Renal cortex interstitium (tissue), 11 donors: ENCODE measurements around the gene PTGFR. TPM values are rescaled to one million over a fixed set of nuclear protein-coding genes. Genes with fewer than 3 reads are reported as not detected.

Source experiments
- DNase-seq, 11 donors: peaks; one replicate each; pipeline ENCODE4 v3.0.0-alpha.2; 2013; ENCODE audit warnings: low read depth in 9 of 11, low spot score in 4 of 11; ENCODE audit errors: extremely low read depth in 1 of 11
- polyA plus RNA-seq, 3 donors: library from polyadenylated mRNA; unstranded; fragments of 120-200 nt; gene quantifications; one replicate each; pipeline ENCODE4 v1.2.1, GENCODE V29; 2013; ENCODE audit not compliant: insufficient read length in 3 of 3

PTGFR gene
- polyA plus RNA-seq, 3 donors = 0.19 to 0.44 (median 0.33) TPM

DNA sequence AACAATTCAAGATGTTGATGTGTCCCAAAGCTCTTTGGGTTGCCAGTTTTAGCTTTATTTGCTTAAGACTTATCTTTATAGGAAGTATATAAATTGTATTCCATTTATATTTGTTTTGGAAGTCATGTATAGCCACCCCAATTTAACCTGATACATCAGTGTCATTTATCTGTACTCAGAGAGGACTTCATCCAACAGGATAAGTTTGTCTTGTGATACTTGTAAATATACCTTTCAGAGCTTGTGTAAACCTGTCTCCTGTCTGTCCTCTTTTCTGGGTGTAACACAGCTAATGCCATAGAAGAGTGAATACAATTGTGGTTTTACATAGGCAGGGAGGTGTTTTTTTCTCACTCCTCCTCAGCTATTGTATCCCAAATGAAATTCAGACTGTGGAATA, 10.4 kb downstream of the PTGFR start:
- no peak for DNase-seq

DNA sequence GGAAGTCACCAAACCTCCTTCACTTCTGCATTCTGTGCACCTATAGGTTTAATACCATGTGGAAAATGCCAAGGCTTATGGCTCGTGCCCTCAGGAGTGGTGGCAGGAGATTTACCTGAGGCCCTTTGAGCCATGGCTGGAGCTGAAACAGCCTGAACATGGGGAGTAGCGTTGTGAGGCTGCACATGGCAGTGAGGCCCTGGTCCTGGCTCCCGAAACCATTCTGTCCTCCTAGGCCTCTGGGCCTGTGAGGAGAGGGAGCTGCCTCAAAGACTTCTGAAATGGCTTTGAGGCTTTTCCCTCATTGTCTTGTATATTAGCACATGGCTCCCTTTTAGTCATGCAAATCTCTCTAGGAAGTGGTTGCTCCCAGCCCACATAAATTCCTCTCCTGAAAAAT, 20.6 kb downstream of the PTGFR start:
- DNase-seq = no peak

DNA sequence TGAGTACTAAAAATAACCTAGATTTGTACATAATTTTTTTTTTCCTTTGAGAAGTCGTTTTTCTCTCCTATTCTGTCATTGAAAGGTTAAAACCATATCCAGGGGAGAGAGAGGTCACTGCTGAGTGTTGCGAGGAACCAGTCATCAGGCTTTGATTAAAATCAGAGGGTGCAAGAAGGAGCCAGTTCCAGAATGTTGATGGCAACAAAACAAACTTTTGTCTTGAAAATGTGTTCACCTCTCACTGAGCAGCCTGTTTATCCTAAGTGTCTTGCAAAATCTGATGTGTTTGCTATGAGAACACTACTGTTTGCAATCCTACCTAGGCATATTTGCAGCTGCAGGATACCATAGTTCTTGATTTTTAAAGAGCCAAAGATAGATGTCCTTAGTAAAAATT, 25.9 kb downstream of the PTGFR start:
- DNase-seq = no peak

DNA sequence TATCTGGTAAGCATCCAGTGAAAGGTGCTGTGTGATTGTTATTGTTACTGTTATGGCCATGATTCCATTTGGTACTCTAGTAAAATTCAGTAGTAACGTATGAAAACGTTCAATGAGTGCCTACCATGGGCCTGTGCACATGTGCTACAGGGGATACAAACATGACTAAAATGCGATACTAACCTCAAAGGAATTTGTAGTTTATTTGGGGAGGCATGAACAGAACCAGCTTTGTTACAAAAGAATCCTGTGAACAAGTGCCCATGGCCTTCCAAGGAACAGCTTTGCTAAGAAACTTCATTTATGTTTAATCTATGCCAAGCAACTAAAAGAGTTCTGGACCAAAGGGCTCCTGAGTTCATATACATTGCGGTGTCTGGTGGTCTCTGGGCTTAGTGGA, 28.7 kb downstream of the PTGFR start:
- no peak for DNase-seq

DNA sequence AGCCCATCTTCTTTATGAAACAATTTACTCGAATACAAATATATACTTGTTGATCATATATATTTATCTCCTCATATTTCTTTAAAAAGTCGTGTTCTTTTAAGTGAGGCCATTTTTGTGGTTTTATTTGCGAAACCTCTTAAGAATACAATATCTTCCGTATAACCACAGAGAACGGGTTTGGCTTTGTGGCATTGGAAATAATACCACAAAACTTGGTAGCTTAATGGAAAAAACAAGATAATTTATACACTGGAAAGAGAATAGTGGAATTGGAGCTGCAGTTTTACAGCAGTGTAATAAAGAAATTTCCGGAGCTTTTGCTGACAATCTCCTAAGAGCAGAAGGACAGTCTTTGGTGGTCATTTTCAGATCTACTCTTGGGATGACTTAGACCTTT, 29.4 kb downstream of the PTGFR start:
- no peak for DNase-seq

DNA sequence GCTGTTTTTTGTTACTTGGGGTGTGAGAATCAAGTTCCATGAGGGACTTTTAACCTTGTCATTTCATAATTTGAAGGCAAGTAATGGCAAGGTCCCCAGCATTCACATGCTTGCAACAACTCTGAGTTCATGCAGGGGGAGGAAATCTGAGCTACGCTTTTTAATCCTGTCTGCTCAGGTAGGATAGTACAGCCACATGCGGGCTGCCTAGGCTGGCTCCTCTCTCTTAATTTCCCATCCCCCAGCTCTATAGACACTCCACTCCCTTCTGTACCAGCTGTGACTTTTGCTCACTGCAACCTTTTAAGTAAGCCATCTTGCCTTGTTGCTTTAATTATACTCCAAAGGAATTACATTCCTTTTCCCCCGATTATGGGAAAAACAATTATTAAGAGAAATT, 30.1 kb downstream of the PTGFR start:
- DNase-seq = no peak

DNA sequence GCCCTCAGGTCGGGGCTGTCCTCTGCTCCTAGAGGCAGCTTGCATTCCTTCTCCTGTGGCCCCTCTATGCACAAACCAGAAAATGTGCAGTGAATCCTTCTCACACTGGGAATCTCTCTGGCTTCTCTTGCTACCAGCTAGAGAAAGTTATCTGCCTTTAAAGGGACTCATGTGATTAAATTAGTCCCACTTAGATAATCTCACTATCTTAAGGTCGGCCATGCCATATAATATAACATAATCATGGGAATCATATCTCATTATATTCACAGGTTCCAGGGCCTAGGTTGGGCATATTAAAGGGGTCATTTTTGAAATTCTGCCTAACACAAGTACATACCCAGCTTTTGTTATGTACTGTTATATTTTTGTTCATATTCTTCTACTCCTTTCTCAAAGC, 31.4 kb downstream of the PTGFR start:
- no peak for DNase-seq

DNA sequence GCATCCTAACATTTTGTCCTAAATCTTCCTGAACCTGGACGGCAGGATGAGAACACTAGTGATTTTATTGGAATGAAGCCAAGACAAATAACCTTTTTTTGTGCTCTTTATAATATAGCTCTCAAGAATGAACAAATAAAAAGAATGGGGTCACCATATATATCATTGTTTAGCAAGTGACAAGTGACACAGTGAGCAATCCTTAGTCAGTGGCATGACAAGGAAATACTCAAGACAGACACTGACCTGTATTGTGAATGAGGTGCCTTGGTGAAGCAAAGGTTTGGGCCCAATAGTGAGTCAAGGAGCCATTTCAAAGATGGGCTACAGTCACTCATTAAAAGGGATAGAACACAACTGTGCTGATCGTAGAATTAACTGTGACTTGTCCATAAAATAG, 35.7 kb downstream of the PTGFR start:
- DNase-seq = no peak

DNA sequence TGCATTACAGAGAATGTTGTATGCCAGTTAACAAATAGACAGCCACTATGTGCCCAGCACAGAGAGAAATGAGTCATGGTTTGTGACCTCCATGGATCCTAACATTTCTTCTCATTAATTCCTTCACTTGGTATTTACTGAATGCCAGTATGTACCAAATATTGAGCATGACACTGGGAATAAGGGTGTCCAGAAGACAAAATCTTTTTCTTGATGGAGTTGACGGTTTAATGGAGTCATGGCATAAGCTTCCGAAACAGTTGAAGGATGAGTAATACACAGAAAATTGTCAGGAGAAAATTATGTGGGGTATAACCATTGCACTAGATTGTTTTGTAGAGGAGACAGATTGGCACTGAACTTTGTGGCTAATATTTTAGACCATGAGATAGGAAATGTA, 36.9 kb downstream of the PTGFR start:
- no peak for DNase-seq

DNA sequence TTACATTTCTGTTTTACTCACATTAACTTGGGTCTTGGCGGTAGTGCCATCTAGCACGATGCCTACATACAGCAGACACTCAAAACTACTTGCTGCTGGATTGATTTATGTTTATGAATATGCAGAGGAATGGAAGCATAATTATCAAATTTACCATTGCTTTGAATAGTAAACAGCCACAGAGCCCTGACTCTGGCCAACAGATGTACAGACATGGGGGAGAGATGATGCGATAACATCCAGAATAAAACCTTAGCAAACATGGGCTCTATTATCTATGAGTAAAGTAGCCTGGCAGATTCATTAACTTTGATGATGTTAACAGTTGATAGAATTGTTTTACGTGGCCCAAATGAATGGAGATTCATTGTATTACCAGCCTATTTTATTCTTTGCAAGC, 42.8 kb downstream of the PTGFR start:
- no peak for DNase-seq

DNA sequence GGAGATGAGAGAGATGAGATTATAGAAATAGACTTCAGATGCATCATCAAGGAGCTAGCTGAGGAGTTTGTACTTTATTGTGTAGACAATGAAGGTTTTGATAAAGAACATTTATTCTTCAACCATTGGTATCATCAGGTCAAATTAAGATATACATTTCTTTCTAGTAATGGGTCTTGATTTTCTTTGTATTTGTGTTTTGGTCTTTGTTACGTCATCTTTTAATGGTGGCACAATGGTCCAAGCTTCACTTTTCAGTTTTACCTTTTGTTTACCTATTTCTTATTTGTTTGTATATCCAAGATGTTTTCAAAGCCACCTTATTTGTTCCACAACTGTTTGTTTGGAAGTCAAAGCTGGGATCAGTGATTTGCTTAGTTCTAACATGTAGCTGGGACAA, 44.5 kb downstream of the PTGFR start:
- no peak for DNase-seq

DNA sequence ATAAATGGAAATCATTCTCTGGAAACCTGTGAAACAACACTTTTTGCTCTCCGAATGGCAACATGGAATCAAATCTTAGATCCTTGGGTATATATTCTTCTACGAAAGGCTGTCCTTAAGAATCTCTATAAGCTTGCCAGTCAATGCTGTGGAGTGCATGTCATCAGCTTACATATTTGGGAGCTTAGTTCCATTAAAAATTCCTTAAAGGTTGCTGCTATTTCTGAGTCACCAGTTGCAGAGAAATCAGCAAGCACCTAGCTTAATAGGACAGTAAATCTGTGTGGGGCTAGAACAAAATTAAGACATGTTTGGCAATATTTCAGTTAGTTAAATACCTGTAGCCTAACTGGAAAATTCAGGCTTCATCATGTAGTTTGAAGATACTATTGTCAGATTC, 45.7 kb downstream of the PTGFR start:
- no peak for DNase-seq

DNA sequence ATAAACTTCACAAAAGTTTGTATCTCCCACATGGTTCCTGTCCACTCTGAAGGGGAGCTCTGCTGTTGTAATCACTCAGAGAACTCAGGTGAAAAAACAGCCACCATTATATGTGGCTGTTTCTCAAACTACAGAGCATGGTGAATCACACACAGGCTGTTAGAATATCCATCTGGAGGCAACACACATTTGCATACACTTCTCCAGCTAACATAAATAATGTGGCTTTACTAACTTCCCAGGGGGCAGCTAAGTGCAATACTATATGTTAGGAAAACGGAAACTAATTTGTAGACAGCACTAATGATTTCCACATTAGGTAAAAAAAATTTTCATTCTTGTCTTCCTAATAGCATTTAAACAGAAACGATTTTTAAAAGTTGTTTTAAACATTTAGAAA, 49.3 kb downstream of the PTGFR start:
- no peak for DNase-seq

DNA sequence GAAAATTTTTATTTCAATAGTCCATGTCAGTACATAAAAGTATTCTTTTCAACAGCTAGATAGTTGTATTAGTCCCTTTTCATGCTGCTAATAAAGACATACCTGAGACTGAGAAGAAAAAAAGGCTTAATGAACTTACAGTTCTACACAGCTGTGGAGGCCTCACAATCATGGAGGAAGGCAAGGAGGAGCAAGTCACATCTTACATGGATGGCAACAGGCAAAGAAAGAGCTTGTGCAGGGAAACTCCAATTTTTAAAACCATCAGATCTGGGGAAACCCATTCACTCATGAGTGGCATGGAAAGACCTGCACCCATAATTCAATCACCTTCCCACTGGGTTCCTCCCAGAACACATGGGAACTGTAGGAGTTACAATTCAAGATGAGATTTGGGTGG, 50.7 kb downstream of the PTGFR start:
- no peak for DNase-seq

DNA sequence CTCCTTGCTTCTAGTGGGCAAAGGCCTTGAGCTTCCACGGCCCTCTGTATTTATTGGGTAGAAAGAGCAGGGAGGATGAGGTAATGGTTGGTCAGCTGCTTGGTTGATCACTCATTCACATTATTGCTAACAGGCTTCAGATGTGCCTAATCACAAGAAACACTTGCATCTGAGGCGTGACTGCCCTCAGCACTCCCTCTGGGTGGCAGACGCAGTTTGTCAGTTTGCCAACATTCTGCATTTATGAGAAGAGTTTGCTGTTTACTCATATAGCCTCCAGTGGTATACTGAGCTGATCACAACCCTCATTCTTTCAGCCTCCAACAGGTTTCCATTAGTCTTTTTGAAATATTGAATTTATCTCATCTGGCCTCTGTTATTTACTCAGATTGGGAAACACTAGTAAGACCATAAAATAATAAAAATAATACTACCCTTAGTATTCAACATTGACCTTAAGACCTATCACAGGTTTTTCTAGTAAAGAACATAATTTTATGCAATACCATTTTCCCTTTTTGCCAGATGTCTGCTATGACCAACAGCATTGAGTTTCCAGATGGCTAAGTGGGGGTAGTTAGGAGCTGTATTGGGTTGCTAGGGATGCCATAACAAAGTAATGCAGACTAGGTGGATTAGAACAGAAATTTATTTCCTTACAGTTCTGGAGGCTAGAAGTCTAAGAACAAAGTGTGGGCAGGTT, 53.3 kb downstream of the PTGFR start:
- DNase-seq = no peak

DNA sequence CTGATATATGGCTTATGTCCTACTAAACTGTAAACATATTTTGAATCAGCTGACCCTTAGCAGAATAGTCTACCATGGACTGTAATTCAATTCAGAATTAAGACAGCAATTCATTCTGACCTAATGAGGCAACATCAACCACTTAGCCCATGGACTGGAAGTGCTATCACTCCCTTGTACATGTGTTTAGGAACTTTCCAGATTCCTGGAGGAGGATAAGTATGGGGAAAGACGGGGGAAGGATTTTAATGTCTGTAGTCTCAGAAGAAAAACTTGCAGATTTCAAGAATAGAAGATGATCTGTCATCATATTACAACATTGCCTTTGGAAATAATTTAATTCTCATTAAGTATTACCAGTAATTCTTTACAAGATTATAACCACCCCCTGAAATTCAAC, 56.3 kb downstream of the PTGFR start:
- DNase-seq = no peak

DNA sequence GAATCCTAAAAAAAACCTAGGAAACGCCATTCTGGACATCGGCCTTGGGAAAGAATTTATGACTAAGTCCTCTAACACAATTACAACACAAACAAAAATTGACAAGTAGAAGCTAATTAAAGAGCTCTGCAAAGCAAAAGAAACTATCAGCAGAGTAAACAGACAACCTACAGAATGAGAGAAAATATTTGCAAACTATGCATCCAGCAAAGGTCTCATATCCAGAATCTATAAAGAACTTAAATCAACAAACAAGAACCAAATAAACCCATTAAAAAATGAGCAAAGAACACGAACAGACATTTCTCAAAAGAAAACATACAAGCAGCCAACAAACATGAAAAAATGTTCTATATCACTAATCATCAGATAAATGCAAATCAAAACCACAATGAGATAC, 58.6 kb downstream of the PTGFR start:
- DNase-seq = no peak

DNA sequence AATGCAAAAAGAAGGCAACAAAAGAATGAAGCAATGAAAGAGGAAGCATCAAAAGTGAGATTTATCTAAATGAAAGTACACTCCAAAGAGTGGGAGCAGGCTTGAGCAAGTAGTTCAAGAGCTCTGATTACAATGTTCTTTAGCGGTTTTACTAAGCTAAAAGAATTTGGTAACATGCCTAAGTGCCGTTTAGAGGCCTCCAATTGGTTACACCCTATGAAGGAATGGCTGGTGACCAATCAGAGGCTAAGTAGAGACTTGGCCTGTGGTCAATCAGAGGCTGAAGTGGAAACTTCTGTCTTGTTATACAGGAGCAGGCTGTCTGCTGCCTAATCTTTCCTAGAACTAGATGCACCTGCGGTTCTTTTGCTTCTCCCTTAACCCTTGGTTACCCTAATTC, 59.1 kb downstream of the PTGFR start:
- DNase-seq = no peak

DNA sequence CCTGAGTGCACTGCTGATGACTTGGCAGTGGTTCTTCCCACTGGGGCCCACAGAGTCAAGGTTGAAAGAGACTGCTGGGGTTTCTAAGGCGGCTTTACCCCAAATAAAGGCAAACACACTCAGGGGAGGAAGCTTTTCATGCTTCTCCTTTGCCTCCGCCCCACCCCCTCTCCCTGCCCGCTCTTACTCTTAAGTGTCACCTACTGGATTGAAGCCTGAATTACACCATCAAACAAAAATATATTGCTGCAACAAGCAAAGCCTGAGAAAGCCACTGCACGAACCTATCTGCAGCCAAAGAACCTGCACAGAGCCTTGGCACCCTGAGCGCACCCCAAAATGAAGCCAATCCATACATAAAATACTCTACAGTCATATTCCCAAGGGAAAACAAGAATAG, 63.1 kb downstream of the PTGFR start:
- no peak for DNase-seq

DNA sequence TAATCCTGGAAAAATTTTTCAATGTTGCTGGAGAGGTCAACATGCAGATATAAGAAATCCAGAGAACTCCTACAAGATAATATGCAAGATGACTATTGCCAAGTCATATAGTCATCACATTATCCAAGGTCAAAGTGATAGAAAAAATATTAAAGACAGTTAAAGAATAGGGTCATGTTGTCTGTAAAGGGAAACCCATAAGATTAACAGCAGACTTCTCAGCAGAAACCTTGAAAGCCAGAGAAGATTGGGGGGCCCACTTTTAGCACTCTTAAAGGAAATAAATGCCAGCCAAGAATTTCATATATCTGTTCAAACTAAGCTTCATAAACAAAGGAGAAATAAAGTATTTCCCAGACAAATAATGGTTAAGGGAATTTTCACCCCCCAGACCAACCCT, 64.1 kb downstream of the PTGFR start:
- no peak for DNase-seq

DNA sequence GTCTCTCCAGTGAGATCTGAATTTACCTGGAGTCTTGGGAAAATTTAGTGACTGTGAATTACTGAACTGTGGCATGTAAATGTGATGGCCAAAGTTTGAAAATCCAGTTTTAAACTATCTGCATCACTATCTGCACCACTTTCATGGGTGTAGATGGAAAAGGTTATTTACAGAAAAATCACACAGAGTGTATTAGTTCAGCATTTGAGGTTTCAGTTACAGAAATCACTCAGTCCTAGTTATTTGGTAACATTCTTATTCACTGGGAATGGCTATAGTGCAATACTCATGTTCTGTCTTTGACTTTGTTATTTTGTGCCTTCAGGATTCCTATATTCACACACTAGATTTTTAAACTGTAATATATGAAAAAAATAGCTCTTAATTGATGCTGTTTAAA, 68.9 kb downstream of the PTGFR start:
- DNase-seq = no peak

DNA sequence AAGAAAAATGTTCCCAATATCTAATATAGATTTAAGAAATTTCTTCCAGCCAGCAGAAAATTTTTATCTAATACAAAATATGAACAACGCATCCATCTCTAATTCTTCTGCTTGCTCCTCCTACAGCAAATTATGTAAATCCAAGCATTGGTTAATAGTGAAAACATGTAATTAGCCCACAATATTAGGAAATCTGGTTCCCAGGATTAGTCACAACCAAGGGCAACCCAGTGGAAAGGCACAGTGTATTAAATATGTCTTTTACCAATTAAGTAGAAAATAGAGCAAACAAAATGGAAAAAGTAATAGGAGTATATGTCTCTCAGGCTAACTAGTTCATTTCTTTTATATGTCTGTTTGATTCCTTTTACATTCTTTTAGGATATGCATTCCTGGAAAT, 70.0 kb downstream of the PTGFR start:
- DNase-seq = no peak
